Stomach (tissue), 4 donors: ENCODE data around the gene HAUS5.

Experiments used
- CTCF ChIP-seq, 7 experiments: fragments of 450-650 bp in 4 of 7; fragments of 200-600 bp in 3 of 7; sonication (generic) in 3 of 7; IDR thresholded peaks; one replicate each; pipeline ENCODE4 v1.5.1; 2016 to 2019; ENCODE audit warnings: antibody characterized with exemption in 7 of 7, control low read depth in 2 of 7, mild to moderate bottlenecking in 1 of 7
- POLR2AphosphoS5 ChIP-seq, 3 donors: sonication (generic); formaldehyde crosslinking; IDR thresholded peaks; one replicate each; pipeline ENCODE4 v1.6.1; 2016; ENCODE audit warnings: antibody characterized with exemption in 3 of 3

GRCh38 chr19:35619290-35619923, 6.9 kb downstream of the HAUS5 start:
- TF ChIP-seq CTCF (IDR thresholded peaks at IDR 0.05) (no peak), POLR2AphosphoS5 (IDR thresholded peaks at IDR 0.05) (no peak)
